Activated T-helper 2 cell treated with anti-CD3 and anti-CD28 coated beads, Interferon-gamma antibody, Interleukin-2, Interleukin-4, amounts not matched to agents 10 μg/mL and 5 μg/mL and 100 μg/mL, durations not matched to agents 14 hours and 24 hours and 36 hours (primary cell): ENCODE results near the gene DIRAS1. TPM values are rescaled to one million over a fixed set of nuclear protein-coding genes. Genes with fewer than 3 reads are reported as not detected.

Source experiments
- total RNA-seq: library from RNA; stranded (reverse); gene quantifications from 2 replicates; pipeline ENCODE4 v1.2.3, GENCODE V29; 2022

DIRAS1 gene
- total RNA-seq, 1 donor from 2014 or later = 0.39 TPM

Other genes starting within 250 kb of the DIRAS1 start
- 90.7 and 95.2 TPM in 2 replicates for gene GADD45B, start 245.2 kb downstream of the DIRAS1 start, total RNA-seq
- 0.16 TPM in 2 replicates for gene GNG7, start 18.7 kb downstream of the DIRAS1 start, total RNA-seq
- 39.1 and 39.4 TPM in 2 replicates for gene SLC39A3, start 18.6 kb upstream of the DIRAS1 start, total RNA-seq
- gene SGTA, start 61.9 kb upstream of the DIRAS1 start, total RNA-seq = 64.3 and 67.3 TPM in 2 replicates
- gene THOP1, start 64.1 kb upstream of the DIRAS1 start, total RNA-seq = 178 TPM in 2 replicates
- gene ZNF554, start 98.5 kb upstream of the DIRAS1 start, total RNA-seq = 2.3 and 2.4 TPM in 2 replicates
- 0.66 and 1.3 TPM in 2 replicates for gene ZNF555, start 120.1 kb upstream of the DIRAS1 start, total RNA-seq
- gene ZNF556, start 146.0 kb upstream of the DIRAS1 start, total RNA-seq = not detected in 2 replicates
- 2.7 and 3.1 TPM in 2 replicates for gene ZNF57, start 179.6 kb upstream of the DIRAS1 start, total RNA-seq
- gene ZNF77, start 223.6 kb upstream of the DIRAS1 start, total RNA-seq = 3.5 and 4.0 TPM in 2 replicates